Gastrocnemius medialis (tissue), 4 donors: ENCODE data around the gene CERS3. TPM values are rescaled to one million over a fixed set of nuclear protein-coding genes. Genes with fewer than 3 reads are reported as not detected.
A peak's percentile ranks its signal among the peaks of the same experiment; 100 is the strongest.

ENCODE experiments used
- ATAC-seq, 2 donors: fragments of 150-250 bp; one replicate each; pipeline ENCODE4 v1.9.1; 2016
- DNase-seq, 2 donors: peaks; one replicate each; pipeline ENCODE4 v3.0.0-alpha.2; 2019
- H3K27ac ChIP-seq, 4 donors: fragments of 200-600 bp; sonication (generic); 1 replicate in 1 of 4; 2 replicates in 3 of 4; pipeline ENCODE4 v1.5.1; 2016 to 2018; ENCODE audit warnings: mild to moderate bottlenecking in 2 of 4, moderate library complexity in 1 of 4
- H3K27me3 ChIP-seq, 3 donors: fragments of 200-600 bp; sonication (generic) in 2 of 3; 1 replicate in 1 of 3; 2 replicates in 2 of 3; pipeline versions ENCODE4 v1.5.1 to v1.6.0; 2016 to 2019; ENCODE audit warnings: mild to moderate bottlenecking in 1 of 3, moderate library complexity in 1 of 3
- H3K36me3 ChIP-seq, 2 donors: fragments of 200-600 bp; sonication (generic) in 1 of 2; one replicate each; pipeline ENCODE4 v1.5.1; 2017 to 2018
- H3K4me1 ChIP-seq, 2 donors: fragments of 200-600 bp; sonication (generic) in 1 of 2; one replicate each; pipeline ENCODE4 v1.5.1; 2016 to 2017; ENCODE audit warnings: mild to moderate bottlenecking in 2 of 2
- H3K4me3 ChIP-seq, 4 donors: fragments of 200-600 bp; sonication (generic) in 3 of 4; 1 replicate in 1 of 4; 2 replicates in 3 of 4; pipeline ENCODE4 v1.5.1; 2016 to 2019; ENCODE audit warnings: mild to moderate bottlenecking in 2 of 4
- H3K9me3 ChIP-seq, 3 donors: fragments of 200-600 bp; sonication (generic) in 2 of 3; 1 replicate in 1 of 3; 2 replicates in 2 of 3; pipeline ENCODE4 v1.5.1; 2016 to 2019
- CTCF ChIP-seq, 5 experiments: fragments of 450-650 bp in 3 of 5; fragments of 200-600 bp in 2 of 5; sonication (generic) in 2 of 5; IDR thresholded peaks in 4 of 5; conservative IDR thresholded peaks in 1 of 5; 1 replicate in 4 of 5; 2 replicates in 1 of 5; pipeline ENCODE4 v1.5.1; 2016 to 2019; ENCODE audit warnings: antibody characterized with exemption in 5 of 5, mild to moderate bottlenecking in 3 of 5, moderate library complexity in 3 of 5
- POLR2A ChIP-seq, 2 donors: fragments of 450-650 bp; IDR thresholded peaks; one replicate each; pipeline ENCODE4 v1.6.1; 2017; ENCODE audit warnings: antibody characterized with exemption in 2 of 2, mild to moderate bottlenecking in 2 of 2, moderate library complexity in 2 of 2
- in situ Hi-C, 4 donors: fragments of 200-750 bp; cut with MboI; loops; one replicate each; pipeline versions ENCODE4 v1.15.0 to v1.8.0; 2017; ENCODE audit warnings: low sequenced_read_pairs in 4 of 4
- intact Hi-C: fragments of 100-400 bp; cut with DNase I; formaldehyde crosslinking; loops from one replicate; pipeline ENCODE4 v1.15.1; 2023; ENCODE audit warnings: low total_unique reads
- total RNA-seq, 4 donors: library from RNA; depleted of rRNA; stranded (reverse); fragments of >200 nt; gene quantifications; one replicate each; pipeline versions ENCODE4 v1.1.0 to v1.2.3, GENCODE V29; 2016

CERS3 gene
- total RNA-seq, 4 donors from 2014 or later: 0.52 to 0.97 TPM; not detected in 2

- ATAC-seq (no peak), DNase-seq (no peak)
- H3K36me3 ChIP-seq: no peaks in the 10 kb centered on the region
- H3K4me3 ChIP-seq: no peak overlapping the region
- no peak overlapping the region for H3K27ac ChIP-seq
- in situ Hi-C loops: no loop called here
- peaks cover 0 to 4% (median 3%) of the 10 kb centered on the region in 3 donors for H3K9me3 ChIP-seq
- intact Hi-C loops: no loop called here
- TF ChIP-seq CTCF (IDR thresholded peaks at IDR 0.05 in 4 of 5, conservative IDR thresholded peaks at IDR 0.05 in 1 of 5) (no peak), POLR2A (IDR thresholded peaks at IDR 0.05) (no peak)
- H3K4me1 ChIP-seq: no peaks in the 10 kb centered on the region
- no peaks in the 10 kb centered on the region for H3K27me3 ChIP-seq
These were observed 51.9 kb downstream of the CERS3 start for GRCh38 chr15:100476805-100477204.

- Histone ChIP-seq H3K36me3 (no peaks in the 10 kb centered on the region), H3K4me3 (no peak overlapping the region), H3K27me3 (no peaks in the 10 kb centered on the region), H3K4me1 (peaks cover 9 to 10% of the 10 kb centered on the region in 2 donors), H3K9me3 (peaks cover 0 to 3% (median 0%) of the 10 kb centered on the region in 3 donors), H3K27ac (no peak overlapping the region)
- DNase-seq (no peak), ATAC-seq (no peak)
- TF ChIP-seq POLR2A (IDR thresholded peaks at IDR 0.05): no peak
- no peak for TF ChIP-seq CTCF (IDR thresholded peaks at IDR 0.05 in 4 of 5, conservative IDR thresholded peaks at IDR 0.05 in 1 of 5)
- intact Hi-C loops (no loop called here), in situ Hi-C loops (no loop called here)
These were observed 56.0 kb downstream of the CERS3 start for GRCh38 chr15:100472736-100473135.

GRCh38 chr15:100471933-100472332, 56.8 kb downstream of the CERS3 start:
- DNase-seq (no peak), ATAC-seq (no peak)
- TF ChIP-seq POLR2A (IDR thresholded peaks at IDR 0.05) (no peak), CTCF (IDR thresholded peaks at IDR 0.05 in 4 of 5, conservative IDR thresholded peaks at IDR 0.05 in 1 of 5) (no peak)
- in situ Hi-C loops (no loop called here), intact Hi-C loops (no loop called here)
- Histone ChIP-seq H3K27me3 (no peaks in the 10 kb centered on the region), H3K4me3 (no peak overlapping the region), H3K36me3 (no peaks in the 10 kb centered on the region), H3K27ac (no peak overlapping the region), H3K4me1 (peaks cover 9 to 10% of the 10 kb centered on the region in 2 donors), H3K9me3 (peaks cover 0 to 3% (median 0%) of the 10 kb centered on the region in 3 donors)

GRCh38 chr15:100468285-100468684, 60.5 kb downstream of the CERS3 start:
- peak overlapping the region in 3 of 4 donors; percentile 25 to 57 (median 34) for H3K27ac ChIP-seq
- peak; percentile 50 to 60 for ATAC-seq
- no peaks in the 10 kb centered on the region for H3K36me3 ChIP-seq
- intact Hi-C loops: no loop called here
- in situ Hi-C loops: no loop called here
- H3K4me1 ChIP-seq: peaks cover 10 to 17% of the 10 kb centered on the region in 2 donors
- H3K27me3 ChIP-seq: no peaks in the 10 kb centered on the region
- TF ChIP-seq POLR2A (IDR thresholded peaks at IDR 0.05) (no peak), CTCF (IDR thresholded peaks at IDR 0.05 in 4 of 5, conservative IDR thresholded peaks at IDR 0.05 in 1 of 5) (no peak)
- H3K4me3 ChIP-seq: no peak overlapping the region
- peak in 1 of 2 donors; percentile 11 for DNase-seq
- no peaks in the 10 kb centered on the region for H3K9me3 ChIP-seq

GRCh38 chr15:100466073-100466472, 62.7 kb downstream of the CERS3 start:
- intact Hi-C loops (loop anchor here (2.0 kb wide), 1 partner anchor 49 kb away; no protein-coding TSS in a partner anchor), in situ Hi-C loops (no loop called here)
- no peaks in the 10 kb centered on the region for H3K27me3 ChIP-seq
- peaks cover 10 to 17% of the 10 kb centered on the region in 2 donors for H3K4me1 ChIP-seq
- peak overlapping the region in 1 of 4 donors; percentile 44 for H3K27ac ChIP-seq
- TF ChIP-seq CTCF (IDR thresholded peaks at IDR 0.05 in 4 of 5, conservative IDR thresholded peaks at IDR 0.05 in 1 of 5) (no peak), POLR2A (IDR thresholded peaks at IDR 0.05) (no peak)
- H3K36me3 ChIP-seq: no peaks in the 10 kb centered on the region
- peak; percentile 63 to 75 for ATAC-seq
- H3K4me3 ChIP-seq: no peak overlapping the region
- no peak for DNase-seq
- H3K9me3 ChIP-seq: no peaks in the 10 kb centered on the region
